HG03066 (cell line): Measurements from ENCODE around the gene TMEM131L.
"Not testable (repeated sequence)": the region's sequence is repeated elsewhere in the genome, so short reads cannot be mapped to it uniquely, and the experiment has no call there.

ENCODE experiments used
- ATAC-seq: cut with Tn5 transposase; IDR thresholded peaks from one replicate; pipeline ENCODE4 v1.9.1; 2021; ENCODE audit warnings: low read depth; ENCODE audit not compliant: unreplicated experiment

The TMEM131L gene

DNA sequence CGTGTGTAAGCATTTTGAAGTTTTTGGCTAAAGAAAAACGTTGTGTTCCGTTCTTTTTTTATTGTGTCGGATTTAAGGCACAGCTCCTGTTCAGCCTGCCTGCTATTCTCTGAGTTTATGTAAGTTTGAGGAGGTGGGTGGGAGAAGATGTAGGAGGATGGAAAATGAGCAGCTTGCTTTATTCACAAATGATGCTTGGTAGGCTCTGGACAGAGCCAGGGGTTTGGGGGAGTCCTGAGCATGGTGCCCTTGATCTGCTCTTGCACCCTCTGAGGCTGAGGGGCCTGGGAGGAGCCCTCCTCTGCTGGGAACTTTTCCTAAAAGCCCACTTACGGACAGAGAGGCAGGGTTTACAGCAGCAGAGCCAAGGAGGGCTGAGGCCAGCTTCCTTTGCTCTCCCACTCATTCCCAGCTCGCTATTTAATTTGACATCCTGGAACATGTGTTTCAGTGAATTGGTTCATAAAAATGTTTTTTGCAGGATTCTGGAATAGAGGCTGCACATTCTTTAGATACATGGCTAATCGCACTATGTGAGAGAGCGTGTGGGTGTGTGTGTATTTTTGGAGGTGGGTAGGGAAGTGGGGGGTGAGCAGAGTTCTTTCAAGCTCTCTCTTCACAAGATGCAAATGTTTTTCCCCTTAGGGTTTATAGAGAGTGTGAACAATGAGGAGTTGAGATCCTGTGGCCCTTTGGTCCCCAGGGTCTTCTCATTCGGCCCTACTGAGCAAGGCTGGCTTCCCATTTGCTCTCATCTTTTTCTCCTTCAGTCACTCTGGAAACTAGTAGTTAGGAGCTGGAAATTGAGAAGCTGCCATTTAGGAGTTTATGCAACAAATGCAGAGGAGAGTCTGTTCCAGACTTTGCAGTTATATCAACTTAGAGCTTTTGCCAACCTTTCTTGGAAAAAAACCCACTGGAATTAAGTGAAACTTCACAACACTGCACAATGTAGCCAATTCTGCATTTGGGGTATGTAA is 32.1 kb downstream of the TMEM131L start:
- peak; percentile 78 for ATAC-seq

DNA sequence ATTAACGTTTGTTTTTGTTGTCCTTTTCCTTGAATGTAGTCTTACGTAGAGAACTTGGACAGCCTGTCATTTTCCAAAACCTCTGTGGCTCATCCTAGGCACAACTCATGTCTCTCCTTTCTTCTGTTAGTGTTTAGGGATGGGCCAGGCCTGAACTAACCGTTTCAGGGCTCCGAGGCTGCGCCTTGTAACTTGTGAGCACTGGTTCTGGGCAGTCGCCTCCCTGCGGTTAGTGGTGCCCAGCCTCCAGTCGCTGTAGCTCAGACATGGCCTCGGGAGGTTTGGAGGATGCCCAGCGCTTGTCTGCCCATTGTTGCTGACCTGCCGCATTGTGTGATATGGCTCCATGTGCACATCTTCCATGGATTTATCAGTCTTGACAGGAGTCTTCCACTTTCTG is 32.8 kb downstream of the TMEM131L start:
- no peak for ATAC-seq

DNA sequence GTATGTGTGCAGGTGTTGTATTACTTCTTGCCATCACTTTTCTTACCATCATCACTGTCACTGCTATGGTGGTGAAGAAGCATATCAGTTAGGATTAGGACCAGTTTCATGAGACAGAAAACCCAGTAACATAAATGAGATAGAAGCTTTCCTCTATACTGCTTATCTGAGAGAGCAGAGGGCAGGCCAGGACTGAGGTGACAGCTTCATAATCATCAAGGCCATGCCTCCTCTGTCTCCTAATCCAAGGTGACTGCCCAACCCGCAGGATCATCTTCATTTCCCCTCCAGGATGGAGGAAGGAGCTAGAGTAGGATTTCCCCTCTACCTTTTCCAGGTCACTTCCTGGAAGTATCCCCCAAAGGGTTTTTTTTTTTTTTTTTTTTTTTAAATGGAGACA is 35.4 kb downstream of the TMEM131L start:
- no peak for ATAC-seq

DNA sequence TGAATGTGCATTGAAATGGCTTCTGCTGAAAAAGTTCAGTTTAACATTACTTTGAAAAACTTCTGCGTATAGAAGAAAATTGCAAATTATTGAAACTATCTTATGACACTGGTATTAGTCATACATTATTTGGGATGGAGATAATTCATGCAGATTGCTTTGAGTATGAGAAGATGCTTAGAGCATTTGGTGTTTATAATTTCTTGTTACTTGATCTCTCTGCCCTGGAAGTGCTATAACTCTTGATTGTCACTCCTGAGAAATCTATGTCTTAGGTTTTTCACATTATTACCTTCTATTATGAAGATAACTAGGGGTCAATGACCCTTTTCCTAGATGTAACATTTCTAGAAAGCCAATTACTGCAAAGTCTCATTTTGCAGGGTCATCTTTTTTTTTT is 36.4 kb downstream of the TMEM131L start:
- ATAC-seq = no peak

DNA sequence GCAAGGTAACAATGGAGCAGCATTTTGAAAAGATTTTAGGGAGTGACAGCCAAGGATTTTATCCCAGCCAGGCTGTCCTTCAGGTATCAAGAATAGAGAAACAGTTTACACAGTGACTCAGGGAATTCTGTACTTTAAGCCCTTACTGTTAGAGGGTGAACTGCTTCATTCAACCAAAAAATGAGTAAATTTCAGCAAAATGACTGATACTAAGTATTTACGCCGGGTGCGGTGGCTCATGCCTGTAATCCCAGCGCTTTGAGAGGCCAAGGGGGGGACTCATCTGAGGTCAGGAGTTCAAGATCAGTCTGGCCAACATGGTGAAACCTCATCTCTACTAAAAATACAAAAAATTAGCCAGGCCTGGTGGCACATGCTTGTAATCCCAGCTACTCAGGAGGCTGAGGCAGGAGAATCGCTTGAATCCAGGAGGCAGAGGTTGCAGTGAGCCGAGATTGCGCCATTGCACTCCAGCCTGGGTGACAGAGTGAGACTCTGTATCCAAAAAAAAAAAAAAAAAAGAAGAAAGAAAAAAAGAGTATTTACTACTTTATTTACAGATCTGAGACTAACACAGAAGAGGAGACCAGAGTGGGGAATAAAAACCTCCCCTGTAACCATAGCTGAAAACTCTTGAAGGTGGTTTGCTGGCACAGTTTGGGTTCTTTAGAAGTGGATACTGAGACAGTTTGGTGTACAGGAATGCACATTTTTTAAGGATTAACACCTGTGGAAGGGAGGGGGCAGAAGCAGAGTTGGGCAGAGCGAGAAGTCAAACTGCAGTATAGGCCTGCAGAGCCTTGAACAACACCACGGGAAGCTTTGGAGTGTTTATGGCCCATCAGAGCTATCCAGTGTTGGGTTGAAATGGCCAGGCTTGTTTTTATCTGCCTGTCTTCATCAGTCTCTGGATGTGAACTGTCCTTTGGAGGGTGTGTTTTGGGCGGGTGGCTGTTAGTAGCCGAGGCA is 40.5 kb downstream of the TMEM131L start:
- no peak for ATAC-seq

DNA sequence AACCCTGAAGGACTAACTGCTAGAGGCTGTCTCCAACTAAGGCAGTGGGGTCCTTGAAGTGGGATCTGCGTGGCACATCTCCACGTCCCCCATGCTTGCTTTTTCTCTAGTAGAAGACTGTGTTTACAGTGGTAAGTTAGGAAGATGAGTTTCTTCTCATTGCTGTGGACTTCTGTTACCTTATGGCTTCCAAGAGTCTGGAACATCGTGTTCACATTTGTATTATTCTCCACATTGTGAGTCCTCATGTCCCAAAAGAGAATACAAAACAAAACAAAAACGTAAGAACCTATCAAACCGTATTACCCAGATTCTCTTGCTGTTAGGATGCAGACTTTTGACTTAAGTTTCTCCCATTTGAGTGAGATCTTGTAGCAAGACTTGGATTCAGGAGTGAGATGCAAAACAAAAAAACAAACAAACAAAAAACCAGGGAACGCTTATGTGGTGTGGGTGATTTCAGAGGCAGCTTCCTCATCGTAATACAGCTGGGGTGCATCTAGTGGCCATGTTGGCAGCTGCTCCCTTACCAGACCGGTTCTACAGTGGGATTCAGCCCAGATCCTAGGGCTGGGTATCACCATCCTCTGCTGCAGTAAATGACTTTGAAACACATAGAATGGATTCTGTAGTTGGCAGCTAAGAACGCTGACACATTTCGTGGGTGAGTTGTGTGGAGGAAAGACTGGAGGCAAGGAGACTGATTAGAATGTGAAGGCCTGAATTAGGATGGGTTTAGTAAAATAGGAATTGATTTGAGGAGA is 41.3 kb downstream of the TMEM131L start:
- ATAC-seq = no peak

DNA sequence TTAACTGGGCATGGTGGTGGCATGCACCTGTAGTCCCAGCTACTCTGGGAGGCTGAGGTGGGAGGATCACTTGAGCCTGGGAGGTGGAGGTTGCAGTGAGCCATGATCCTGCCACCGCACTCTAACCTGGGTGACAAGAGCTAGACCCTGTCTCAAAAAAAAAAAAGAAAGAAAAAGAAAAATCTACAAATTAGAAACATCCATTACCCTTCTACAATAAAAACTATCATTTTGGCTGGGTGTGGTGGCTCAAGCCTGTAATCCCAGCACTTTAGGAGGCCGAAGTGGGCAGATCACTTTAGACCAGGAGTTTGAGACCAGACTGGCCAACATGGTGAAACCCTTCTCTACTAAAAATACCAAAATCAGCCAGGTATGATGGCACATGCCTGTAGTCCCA is 43.1 kb downstream of the TMEM131L start:
- not testable (repeated sequence) for ATAC-seq

DNA sequence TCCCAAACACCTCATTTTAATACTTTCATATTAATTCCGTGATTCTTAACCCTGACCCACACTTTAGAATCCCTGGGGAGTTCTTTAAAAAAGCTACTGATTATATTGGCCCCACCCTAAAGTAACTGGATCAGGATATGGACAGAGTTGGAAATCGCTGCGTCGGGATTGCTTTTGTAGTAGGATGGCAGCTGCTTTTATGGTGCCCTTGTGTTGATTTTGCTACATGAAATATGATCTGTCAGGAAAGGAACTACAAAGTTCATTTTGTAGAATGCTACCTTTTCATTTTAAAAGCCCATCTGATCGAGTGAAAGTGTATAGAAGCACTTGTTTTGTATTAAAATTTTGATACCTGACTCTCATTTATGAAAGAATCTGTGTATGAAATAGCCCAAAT is 43.6 kb downstream of the TMEM131L start:
- no peak for ATAC-seq

DNA sequence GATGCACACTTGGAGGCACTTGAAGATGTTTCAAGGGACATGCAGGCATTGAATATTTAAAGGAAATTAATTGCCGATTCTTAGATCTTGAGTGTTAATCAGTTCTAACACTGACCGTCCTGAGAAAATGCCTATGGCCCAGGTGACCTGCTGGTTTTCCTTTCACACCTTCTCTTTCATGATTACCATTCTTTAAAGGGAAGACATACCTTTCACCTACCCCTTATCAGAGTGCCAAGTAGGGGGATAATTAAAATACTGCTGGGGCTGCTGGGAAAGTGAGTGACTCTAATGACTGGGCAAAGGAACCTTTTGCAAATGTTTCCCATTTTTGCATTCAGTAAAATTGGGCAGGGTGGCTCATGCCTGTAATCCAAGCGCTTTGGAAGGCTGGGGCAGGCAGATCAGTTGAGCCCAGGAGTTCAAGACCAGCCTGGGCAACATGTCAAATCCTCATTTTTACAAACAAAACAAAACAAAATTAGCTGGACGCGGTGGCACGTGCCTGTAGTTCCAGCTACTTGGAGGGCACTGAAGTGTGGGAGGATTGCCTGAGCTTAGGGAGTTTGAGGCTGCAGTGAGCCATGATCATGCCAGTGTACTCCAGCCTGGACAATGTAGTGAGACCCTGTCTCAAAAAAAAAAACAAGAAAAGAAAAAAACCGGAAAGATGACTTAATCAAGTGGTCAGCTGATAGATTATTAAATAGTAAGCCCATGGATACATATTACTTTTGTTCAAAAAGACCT is 44.3 kb downstream of the TMEM131L start:
- ATAC-seq = no peak

DNA sequence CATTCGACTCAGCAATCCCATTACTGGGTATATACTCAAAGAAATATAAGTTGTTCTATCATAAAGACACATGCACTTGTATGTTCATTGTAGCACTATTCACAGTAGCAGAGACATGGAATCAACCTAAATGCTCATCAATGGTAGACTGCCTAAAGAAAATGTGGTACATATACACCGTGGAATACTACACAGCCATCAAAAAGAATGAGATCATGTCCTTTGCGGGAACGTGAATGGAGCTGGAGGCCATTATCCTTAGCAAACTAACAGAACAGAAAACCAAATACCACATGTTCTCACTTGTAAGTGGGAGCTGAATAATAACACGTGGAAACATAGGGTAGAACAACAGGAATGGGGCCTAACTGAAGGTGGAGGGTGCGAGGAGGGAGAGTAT is 44.9 kb downstream of the TMEM131L start:
- ATAC-seq = no peak

DNA sequence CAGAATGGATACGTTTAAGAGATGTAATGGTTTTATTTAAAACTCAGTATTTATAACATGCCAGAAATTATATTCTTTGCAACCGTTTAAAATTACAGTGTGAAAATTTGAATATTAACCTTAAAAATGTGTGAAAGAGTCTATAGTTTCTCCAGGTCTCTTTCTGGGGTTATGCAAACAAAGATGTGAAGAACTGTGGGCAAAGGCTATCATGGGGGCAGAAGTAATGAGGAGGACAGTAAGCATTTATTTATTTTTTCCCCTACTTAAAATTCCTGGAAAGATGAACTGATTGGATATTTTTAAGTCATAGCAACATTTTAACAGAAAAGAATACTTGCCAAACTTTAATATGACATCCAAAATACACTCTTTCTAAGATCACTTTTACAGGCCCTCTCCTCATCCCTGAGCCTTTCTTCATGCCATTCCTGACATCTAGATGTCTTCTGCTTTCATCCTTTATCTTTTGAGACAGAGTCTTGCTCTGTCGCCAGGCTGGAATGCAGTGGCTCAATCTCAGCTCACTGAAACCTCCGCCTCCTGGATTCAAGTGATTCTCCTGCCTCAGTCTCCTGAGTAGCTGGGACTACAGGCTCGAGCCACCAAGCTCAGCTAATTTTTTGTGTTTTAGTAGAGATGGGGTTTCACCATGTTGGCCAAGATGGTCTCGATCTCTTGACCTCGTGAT is 46.1 kb downstream of the TMEM131L start:
- ATAC-seq = no peak

DNA sequence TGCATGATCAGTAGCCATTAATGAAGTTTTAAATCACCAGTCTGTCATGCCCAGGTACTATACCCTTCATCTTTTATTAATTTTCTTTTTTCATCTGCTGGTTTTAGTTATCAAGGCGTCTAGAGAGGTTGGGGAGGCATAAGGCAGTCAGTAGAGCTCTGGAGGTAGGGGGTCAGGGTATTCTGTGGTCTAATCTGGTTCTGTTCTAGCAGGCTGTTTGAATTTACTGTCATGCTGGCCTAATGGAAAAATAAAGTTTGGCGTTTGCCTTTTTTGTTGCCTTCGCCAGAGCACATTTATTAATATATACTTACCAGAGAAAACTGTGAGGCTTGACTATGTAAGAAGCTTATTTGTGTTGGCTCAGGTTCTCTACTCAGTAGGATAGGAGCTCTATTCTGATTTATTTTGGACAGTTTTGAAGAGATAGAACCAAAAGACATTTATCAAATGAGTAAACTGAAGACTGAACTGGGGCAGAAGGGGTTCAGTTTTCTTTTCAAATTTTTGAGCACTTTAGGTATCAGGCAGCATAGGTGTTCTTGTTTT is 46.9 kb downstream of the TMEM131L start:
- no peak for ATAC-seq

DNA sequence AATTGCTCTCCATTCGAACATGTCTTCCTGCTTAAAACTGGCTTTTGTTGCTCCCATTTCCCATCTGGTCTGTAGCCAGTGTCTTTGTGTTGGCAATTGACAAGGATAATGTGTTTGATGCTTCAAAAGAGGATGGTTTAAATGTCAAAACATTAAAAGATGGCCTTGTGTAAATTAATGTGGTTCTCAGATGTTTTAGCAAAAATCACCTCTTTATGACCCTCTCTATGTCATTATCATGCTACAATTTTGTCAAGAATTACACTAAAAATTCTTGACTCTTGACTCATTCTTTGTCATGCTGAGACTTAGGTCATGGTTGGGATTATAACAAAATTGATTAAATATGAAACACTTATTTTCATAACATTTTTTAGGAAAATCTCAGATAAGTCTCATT is 47.4 kb downstream of the TMEM131L start:
- no peak for ATAC-seq

DNA sequence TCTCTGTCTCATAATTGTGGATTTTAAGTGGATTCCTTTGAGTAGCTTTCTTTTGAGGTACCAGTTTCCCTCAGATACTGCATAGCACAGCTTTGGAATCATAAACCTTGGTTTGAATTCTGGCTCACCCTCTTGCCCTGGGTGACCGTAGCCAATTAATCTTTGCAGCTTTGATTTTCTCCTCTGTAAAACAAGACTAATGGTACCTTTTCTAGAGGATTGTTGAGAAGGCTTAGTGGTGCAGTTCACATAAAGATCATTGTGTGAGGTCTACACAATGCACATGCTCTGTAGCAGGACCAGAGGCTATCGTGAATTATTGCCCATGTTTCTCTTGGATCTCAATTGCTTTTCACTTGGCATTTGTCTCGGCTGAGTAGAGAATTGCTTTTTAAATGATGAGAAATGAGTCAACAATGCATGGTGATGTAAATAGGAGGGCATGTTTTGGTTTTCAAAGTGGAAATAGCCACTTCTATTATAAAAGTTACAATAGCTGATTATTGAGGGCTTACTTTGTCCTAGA is 47.9 kb downstream of the TMEM131L start:
- ATAC-seq = no peak

DNA sequence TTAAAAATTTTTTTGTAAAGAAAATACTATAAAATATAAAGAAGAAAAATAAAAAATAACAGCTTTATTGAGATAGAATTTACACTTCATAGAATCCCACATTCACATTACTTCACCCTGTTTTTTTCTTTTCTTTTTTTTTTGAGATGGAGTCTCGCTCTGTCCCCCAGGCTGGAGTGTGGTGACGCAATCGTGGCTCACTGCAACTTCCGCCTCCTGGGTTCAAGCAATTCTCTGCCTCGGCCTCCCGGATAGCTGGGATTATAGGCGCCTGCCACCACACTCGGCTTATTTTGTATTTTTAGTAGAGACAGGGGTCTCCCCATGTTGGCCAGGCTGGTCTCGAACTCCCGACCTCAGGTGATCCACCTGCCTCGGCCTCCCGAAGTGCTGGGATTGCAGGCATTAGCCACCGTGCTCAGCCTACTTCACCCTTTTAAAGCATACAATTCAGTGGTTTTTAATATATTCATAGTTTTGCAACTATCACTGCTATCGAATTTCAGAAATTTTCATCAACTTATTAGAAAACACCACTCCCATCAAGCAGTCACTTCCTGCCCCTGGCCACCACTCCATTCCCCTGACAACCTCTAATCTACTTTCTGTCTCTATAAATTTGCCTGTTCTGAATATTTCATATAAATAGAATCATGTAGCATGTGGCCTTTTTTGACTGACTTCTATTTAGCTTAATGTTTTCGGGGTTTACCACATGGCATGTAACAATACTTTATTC is 48.7 kb downstream of the TMEM131L start:
- no peak for ATAC-seq

DNA sequence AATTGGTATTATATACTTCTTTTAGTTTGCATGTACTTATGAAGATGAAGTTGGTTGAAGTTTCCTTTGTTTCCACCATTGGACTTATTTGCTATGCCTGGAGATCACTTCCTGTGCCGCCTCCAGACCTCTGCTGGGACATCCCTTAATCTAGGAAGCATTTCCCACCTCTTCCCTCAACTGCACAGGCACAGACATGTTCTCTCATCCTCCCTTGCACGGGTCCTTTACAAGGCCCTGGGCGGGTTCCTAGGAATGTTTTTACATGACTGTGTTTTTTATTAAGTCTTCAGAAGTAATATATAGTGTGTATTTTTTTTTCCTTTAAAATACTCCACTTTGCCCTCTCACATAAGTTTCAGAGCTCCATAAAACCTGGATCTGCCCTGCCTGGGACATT is 51.0 kb downstream of the TMEM131L start:
- ATAC-seq = no peak

DNA sequence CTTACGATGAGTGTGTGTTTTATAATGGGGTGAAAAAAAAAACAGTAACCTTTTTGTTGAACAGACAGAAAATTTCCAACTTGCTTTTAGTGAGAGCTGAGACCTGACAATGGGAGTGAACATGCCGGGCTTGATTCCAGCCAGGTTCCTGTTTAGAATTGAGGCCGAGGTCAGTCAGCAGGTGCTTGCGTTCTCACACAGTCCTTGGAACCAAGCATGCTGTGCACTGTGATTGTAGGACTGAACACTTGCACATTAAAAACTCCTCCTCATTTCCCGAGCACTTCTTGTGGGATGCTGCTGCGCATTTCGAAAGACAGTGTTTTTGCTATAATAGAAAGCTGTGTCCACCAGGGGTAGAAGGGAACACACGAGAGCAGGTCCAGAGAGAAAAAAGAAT is 51.8 kb downstream of the TMEM131L start:
- no peak for ATAC-seq
